ENCODE measurements around the gene ZNF613. TPM values are rescaled to one million over a fixed set of nuclear protein-coding genes. Genes with fewer than 3 reads are reported as not detected.
"Not testable (repeated sequence)": the region's sequence is repeated elsewhere in the genome, so short reads cannot be mapped to it uniquely, and the experiment has no call there.

ZNF613 gene
- total RNA-seq, 4 donors from 2014 or later: 6.0 to 62.8 (median 15.8) TPM

DNA sequence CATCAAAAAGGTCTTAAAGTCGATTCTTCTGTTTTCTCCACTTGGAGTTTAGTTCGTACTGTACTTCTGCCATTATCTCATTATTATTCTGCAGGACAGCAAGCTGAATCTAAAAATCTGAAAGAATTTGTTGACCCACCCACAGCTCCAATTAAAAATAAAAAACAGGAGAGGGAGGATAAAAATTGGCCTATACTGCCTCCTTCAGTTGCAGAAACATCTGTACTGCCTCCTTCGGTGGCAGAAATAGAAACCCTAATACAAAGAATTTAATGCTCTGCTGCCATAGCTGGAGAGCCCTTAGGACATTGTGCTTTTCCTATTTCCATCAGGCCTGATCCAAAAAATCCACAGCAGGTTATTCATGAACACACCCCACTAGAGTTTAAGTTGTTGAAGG lies 49.6 kb downstream of the ZNF613 start:
- TF ChIP-seq POLR2A (IDR thresholded peaks at IDR 0.05) (no peak), POLR2AphosphoS5 (IDR thresholded peaks at IDR 0.05) (no peak), EP300 (IDR thresholded peaks at IDR 0.05; ENCODE audit: low read depth) (no peak), CTCF (IDR thresholded peaks at IDR 0.05) (no peak)
- intact Hi-C loops (cut with DNase I; ENCODE audit: low total_unique reads) (no loop called here), in situ Hi-C loops (cut with MboI; ENCODE audit: low pct_ligation_motif_present in 1 of 4, low pct_unique_long_range_greater_than_20kb in 1 of 4, low sequenced_read_pairs in 3 of 4) (no loop called here)
- no peak overlapping the region for H3K4me3 ChIP-seq
- H3K36me3 ChIP-seq: peaks cover 0 to 67% (median 32%) of the 10 kb centered on the region in 4 donors
- H3K4me1 ChIP-seq: no peaks in the 10 kb centered on the region
- DNase-seq: no peak
- WGBS, 2 donors (ENCODE audit: low coverage in 1 of 2): 93 to 100% methylated on average over 3 of the region's 3 CpGs
- no peak overlapping the region for H3K27ac ChIP-seq
- no peaks in the 10 kb centered on the region for H3K27me3 ChIP-seq
- H3K9me3 ChIP-seq: peaks cover 77 to 95% of the 10 kb centered on the region in 2 donors

- H3K27me3 ChIP-seq: no peaks in the 10 kb centered on the region
- no peak overlapping the region for H3K4me3 ChIP-seq
- DNase-seq: no peak
- no peak overlapping the region for H3K27ac ChIP-seq
- in situ Hi-C loops (cut with MboI; ENCODE audit: low pct_ligation_motif_present in 1 of 4, low pct_unique_long_range_greater_than_20kb in 1 of 4, low sequenced_read_pairs in 3 of 4): no loop called here
- TF ChIP-seq POLR2A (IDR thresholded peaks at IDR 0.05) (no peak), CTCF (IDR thresholded peaks at IDR 0.05) (no peak), EP300 (IDR thresholded peaks at IDR 0.05; ENCODE audit: low read depth) (no peak), POLR2AphosphoS5 (IDR thresholded peaks at IDR 0.05) (no peak)
- intact Hi-C loops (cut with DNase I; ENCODE audit: low total_unique reads): no loop called here
- peaks cover 0 to 65% (median 30%) of the 10 kb centered on the region in 4 donors for H3K36me3 ChIP-seq
- no peaks in the 10 kb centered on the region for H3K4me1 ChIP-seq
- H3K9me3 ChIP-seq: peaks cover 72 to 94% of the 10 kb centered on the region in 2 donors
- WGBS, 2 donors (ENCODE audit: low coverage in 1 of 2): 96 to 100% methylated on average over 3 to 7 of the region's 7 CpGs
Observed at GRCh38 chr19:51977346-51977745, 50.1 kb downstream of the ZNF613 start.

- no peak overlapping the region for H3K4me3 ChIP-seq
- intact Hi-C loops (cut with DNase I; ENCODE audit: low total_unique reads): no loop called here
- no peak overlapping the region for H3K27ac ChIP-seq
- WGBS, 2 donors (ENCODE audit: low coverage in 1 of 2): 97 to 100% methylated on average over 1 to 4 of the region's 4 CpGs
- in situ Hi-C loops (cut with MboI; ENCODE audit: low pct_ligation_motif_present in 1 of 4, low pct_unique_long_range_greater_than_20kb in 1 of 4, low sequenced_read_pairs in 3 of 4): no loop called here
- H3K27me3 ChIP-seq: no peaks in the 10 kb centered on the region
- no peak for DNase-seq
- H3K4me1 ChIP-seq: no peaks in the 10 kb centered on the region
- TF ChIP-seq EP300 (IDR thresholded peaks at IDR 0.05; ENCODE audit: low read depth) (no peak), POLR2A (IDR thresholded peaks at IDR 0.05) (no peak), POLR2AphosphoS5 (IDR thresholded peaks at IDR 0.05) (no peak), CTCF (IDR thresholded peaks at IDR 0.05) (no peak)
- H3K36me3 ChIP-seq: peaks cover 0 to 64% (median 20%) of the 10 kb centered on the region in 4 donors
- H3K9me3 ChIP-seq: peaks cover 63 to 92% of the 10 kb centered on the region in 2 donors
Observed at GRCh38 chr19:51978882-51979281, 51.6 kb downstream of the ZNF613 start.

GRCh38 chr19:51980116-51980736 lies 53.0 kb downstream of the ZNF613 start:
- no peak for DNase-seq
- Histone ChIP-seq H3K9me3 (peaks cover 64 to 92% of the 10 kb centered on the region in 2 donors), H3K4me1 (peaks cover 0 to 4% (median under 1%) of the 10 kb centered on the region in 4 donors), H3K36me3 (peaks cover 0 to 52% (median 13%) of the 10 kb centered on the region in 4 donors), H3K4me3 (no peak overlapping the region), H3K27me3 (no peaks in the 10 kb centered on the region), H3K27ac (no peak overlapping the region)
- intact Hi-C loops (cut with DNase I; ENCODE audit: low total_unique reads) (no loop called here), in situ Hi-C loops (cut with MboI; ENCODE audit: low pct_ligation_motif_present in 1 of 4, low pct_unique_long_range_greater_than_20kb in 1 of 4, low sequenced_read_pairs in 3 of 4) (no loop called here)
- TF ChIP-seq EP300 (IDR thresholded peaks at IDR 0.05; ENCODE audit: low read depth): no peak
- no peak for TF ChIP-seq POLR2AphosphoS5 (IDR thresholded peaks at IDR 0.05)
- no peak for TF ChIP-seq CTCF (IDR thresholded peaks at IDR 0.05)
- TF ChIP-seq POLR2A (IDR thresholded peaks at IDR 0.05): no peak
- WGBS, 2 donors (ENCODE audit: low coverage in 1 of 2): 67 to 96% methylated on average over 2 to 6 of the region's 6 CpGs

GRCh38 chr19:51980926-51981325 lies 53.7 kb downstream of the ZNF613 start:
- peaks cover 0 to 52% (median 13%) of the 10 kb centered on the region in 4 donors for H3K36me3 ChIP-seq
- peaks cover 60 to 86% of the 10 kb centered on the region in 2 donors for H3K9me3 ChIP-seq
- in situ Hi-C loops (cut with MboI; ENCODE audit: low pct_ligation_motif_present in 1 of 4, low pct_unique_long_range_greater_than_20kb in 1 of 4, low sequenced_read_pairs in 3 of 4); H3K27me3 ChIP-seq; H3K27ac ChIP-seq; H3K4me1 ChIP-seq; DNase-seq; H3K4me3 ChIP-seq; intact Hi-C loops (cut with DNase I; ENCODE audit: low total_unique reads): not testable (repeated sequence)
- WGBS, 2 donors (ENCODE audit: low coverage in 1 of 2): 98% methylated on average over 6 of the region's 6 CpGs; no CpG with 5 or more reads in 1 of the 2 donors
